ENCODE results near the gene STRN4. TPM values are rescaled to one million over a fixed set of nuclear protein-coding genes. Genes with fewer than 3 reads are reported as not detected.
"Not testable (repeated sequence)": the region's sequence is repeated elsewhere in the genome, so short reads cannot be mapped to it uniquely, and the experiment has no call there.

Gene STRN4, protein sequence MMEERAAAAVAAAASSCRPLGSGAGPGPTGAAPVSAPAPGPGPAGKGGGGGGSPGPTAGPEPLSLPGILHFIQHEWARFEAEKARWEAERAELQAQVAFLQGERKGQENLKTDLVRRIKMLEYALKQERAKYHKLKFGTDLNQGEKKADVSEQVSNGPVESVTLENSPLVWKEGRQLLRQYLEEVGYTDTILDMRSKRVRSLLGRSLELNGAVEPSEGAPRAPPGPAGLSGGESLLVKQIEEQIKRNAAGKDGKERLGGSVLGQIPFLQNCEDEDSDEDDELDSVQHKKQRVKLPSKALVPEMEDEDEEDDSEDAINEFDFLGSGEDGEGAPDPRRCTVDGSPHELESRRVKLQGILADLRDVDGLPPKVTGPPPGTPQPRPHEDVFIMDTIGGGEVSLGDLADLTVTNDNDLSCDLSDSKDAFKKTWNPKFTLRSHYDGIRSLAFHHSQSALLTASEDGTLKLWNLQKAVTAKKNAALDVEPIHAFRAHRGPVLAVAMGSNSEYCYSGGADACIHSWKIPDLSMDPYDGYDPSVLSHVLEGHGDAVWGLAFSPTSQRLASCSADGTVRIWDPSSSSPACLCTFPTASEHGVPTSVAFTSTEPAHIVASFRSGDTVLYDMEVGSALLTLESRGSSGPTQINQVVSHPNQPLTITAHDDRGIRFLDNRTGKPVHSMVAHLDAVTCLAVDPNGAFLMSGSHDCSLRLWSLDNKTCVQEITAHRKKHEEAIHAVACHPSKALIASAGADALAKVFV
- total RNA-seq (2014; rRNA removed; shearing (Covaris generic)): 67.1 and 106 TPM in 2 replicates

DNA sequence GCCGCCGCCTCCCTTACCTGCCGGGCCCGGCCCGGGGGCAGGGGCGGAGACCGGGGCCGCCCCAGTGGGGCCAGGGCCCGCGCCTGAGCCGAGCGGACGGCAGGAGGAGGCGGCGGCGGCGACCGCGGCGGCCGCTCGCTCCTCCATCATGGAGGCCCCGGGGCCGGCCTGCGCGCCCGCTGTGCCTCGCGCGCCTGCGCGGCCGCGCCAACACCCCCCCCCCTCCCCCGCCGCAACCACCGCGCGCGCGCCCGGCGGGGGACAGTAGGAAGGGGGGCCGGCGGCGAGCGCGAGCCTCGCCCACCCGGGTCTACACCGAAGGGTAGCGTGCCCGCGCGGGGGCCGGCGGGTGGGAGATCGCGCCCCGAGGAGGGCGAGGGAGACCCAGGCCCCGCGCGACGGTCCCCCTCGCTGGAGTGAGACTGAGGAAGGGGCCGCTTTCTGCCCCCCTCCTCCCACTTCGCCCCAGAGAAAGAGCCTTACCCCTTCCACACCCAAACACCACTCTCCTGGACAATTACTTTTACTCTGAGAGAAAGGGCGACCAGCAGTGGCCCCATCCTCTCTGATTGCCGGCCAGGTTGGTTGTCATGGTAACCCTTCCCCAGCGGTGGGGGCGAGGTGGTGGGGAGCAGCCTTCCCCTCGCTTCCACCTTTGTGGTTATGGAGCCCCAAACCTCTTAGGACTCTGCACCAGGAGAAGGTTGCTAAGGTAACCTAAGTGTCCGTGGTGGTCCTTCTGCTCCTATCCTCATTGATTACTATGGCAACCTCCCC is at the start of gene STRN4:
Gene STRN4 (minus strand): TSS at position 170 of the 777 bp plus-strand sequence. CDS start 20 bp downstream, at position 150.
- DNase-seq (ENCODE audit: low read depth): peak; percentile 72

DNA sequence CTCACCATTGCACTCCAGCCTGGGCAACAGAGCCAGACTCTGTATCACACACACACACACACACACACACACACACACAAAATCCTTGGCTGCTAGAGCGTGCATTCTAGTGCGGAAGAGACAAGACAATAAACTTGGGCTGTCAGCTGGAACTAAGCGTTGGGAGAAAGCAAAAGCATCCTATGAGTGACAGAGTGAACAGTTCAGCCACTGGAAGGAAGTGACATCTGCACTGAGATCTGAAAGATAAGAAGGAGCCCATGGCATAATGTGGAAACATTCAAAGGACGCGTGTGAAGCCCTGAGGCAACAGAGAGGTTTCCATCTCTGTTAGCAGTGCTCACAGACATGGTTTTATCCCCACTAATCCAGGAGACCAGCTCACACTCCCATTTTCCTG is 45.7 kb upstream of the STRN4 start:
- DNase-seq (ENCODE audit: low read depth): no peak

DNA sequence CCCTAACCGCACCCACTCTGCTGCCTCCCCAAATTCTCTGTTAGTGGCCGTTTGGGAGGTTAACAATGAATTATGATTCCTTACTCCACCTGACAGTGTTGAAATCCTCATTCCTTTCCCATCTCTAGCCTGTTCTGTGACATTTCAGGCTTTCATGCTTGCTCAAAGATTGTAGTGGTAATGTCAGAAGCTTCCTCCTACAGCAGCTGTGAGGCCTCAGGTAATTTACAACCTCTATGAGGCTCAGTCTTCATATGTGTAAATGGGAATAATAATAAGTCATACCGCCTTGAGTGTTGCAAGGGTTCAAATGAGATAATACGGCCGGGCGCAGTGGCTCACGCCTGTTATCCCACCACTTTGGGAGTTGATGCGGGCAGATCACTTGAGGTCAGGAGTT is 43.1 kb upstream of the STRN4 start:
- DNase-seq (ENCODE audit: low read depth): no peak

DNA sequence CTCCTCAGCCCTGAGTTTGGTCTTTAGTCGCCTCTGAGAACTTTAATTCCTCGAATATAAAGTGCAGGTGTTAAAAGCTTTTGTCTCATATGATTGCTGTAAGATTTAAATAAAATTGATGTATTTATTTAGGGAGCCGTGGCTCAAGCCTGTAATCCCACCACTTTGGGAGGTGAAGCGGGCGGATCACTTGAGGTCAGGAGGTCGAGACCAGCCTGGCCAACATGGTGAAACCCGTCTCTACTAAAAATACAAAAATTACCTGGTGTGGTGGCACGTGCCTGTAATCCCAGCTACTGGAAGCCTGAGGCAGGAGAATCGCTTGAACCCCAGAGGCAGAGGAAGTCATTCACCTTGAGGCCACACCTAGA is 42.7 kb upstream of the STRN4 start:
- no peak for DNase-seq (ENCODE audit: low read depth)

DNA sequence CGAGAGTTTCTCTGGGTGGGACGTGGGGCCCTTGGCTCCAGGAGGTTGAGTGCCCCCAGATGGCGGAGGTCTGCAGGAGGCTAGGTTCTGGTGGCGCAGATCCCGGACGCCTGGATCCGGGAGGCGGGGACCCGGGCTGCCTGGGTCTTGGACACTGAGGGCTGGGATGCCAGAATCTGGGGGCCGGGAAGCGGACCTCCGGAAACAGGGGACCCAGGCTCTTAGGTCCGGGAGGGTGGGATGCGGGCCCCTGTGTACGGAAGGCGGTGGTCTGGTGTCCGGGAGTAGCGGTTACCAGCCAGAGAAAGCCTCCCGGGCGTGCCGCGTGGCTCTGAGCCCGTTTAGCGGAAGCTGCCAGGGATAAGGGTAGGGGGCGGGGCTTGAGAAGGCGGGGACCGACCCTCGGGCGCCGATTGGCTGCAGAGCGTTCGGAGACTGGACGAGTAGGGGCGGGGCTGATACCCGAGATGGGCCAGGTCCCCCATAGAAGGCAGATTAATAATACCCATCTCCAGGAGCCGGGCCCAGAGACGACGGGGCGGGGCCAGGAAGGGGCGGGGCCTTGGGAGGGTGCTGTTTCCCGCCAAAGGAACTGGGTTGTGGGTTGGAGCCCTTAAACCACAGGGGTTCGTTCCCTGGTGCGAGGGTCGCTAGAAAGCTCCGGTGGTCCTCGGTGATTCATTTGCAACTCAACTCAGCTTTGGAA is 42.2 kb upstream of the STRN4 start, which contains the start of gene SLC1A5:
Gene SLC1A5 (minus strand): TSS at position 333 of the 706 bp plus-strand sequence. CDS start 629 bp downstream, outside the sequence.
- DNase-seq (ENCODE audit: low read depth): peak; percentile 99

DNA sequence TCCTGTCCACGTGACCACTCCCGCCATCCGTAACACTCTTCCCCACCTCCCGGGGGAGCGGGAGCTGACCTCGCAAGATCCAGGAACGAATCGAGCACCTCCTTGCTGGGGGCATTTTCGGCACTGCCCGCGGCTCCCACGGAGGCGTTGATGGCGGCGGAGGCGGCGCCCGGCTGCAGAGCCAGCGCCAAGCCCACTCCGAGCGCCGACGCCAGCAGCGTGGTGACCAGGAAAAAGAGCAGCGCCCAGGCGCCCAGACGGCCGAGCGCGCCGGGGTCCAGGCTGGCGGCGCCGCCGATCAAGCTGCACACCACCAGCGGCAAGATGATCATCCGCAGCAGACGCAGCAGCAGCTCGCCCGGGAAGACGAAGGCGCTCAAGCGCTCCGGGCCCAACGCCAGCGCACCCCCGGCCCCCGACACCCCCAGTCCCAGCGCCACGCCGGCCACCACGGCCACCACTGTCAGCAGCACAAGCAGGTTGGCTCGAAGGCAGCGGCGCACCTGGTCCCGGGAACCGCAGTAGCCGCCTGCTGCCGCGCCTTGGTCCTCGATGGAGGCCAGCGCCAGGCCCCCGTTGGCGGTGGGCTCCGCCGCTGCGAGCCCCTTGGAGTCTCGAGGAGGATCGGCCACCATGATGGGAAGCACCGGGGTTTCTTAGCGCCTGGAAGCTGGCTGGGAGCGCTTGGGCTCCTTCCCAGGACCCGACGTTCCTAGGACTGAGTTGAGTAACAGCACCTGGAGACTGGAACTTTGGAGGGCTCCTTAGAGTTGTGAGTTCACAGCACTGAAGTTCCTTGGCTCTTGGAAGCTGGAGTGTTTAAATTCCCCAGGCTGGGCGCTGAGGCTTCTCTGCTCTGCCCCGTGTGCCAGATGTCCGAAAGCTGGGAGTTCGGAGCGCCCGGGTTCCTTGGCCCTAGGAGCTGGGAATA is 41.3 kb upstream of the STRN4 start:
- peak; percentile 85 for DNase-seq (ENCODE audit: low read depth)

DNA sequence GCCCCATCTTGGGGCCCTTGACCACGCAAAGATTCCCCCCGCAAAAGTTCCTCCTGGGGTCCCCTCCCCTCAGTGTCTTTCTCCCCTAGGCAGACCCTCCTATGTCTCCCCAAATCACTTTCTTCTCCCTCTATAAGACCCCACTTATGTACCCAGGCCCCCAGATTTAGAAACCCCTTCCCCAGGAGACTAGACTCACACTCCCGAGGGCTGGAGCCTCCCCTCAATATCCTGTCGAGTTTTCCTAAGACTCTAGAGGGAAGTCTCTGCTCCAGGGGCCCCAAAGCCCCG is 40.7 kb upstream of the STRN4 start:
- DNase-seq (ENCODE audit: low read depth): no peak

DNA sequence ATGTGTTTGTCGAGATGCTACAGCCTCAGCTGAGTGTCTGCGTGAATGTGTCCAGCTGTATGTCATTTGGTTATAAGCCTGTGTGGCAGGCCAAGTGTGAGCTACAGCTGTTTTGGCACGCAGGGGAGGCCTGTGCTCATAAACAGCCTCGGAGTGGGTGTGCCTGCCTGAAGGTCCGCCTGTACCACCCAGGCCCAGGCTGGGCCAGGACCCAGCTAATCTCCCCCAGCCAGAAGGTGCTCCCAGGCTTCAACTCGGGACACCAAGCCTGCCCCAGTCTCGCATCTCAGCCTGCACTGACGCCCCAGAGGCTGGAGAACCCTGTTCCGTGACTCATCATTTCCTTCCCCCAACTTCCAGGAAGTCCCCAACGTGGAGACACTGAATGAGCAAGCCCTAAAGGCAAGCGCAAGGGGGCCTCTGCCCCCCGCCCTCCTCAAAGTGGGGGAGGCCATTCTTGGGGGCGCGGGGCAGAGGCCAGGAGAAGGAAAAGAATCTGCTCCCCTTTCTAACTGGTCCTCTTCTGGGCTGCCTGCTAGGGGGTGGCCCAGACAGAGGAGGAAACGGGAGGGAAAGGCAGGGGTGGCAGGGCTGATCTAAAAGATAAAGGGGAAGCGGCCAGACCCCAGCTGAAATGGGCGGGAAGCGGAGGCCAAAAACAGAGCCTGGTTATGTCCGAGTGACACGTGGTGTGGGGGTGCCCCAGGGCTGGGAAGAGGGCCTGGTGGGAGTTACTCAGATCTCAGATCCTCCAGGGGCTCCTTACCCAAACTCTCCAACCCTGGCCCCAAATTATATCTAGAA is 40.2 kb upstream of the STRN4 start:
- peak; percentile 89 for DNase-seq (ENCODE audit: low read depth)

DNA sequence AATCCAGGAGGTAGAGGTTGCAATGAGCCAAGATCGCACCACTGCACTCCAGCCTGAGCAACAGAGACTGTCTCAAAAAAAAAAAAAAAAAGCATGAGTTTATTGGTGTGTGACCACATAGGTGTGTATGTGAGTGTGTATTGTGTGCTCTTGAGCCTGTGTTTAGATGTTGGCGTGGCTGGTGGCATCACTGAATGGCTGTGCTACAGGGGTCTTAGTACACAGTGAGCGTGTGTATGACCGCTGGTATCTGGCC is 39.7 kb upstream of the STRN4 start:
- DNase-seq (ENCODE audit: low read depth): no peak

DNA sequence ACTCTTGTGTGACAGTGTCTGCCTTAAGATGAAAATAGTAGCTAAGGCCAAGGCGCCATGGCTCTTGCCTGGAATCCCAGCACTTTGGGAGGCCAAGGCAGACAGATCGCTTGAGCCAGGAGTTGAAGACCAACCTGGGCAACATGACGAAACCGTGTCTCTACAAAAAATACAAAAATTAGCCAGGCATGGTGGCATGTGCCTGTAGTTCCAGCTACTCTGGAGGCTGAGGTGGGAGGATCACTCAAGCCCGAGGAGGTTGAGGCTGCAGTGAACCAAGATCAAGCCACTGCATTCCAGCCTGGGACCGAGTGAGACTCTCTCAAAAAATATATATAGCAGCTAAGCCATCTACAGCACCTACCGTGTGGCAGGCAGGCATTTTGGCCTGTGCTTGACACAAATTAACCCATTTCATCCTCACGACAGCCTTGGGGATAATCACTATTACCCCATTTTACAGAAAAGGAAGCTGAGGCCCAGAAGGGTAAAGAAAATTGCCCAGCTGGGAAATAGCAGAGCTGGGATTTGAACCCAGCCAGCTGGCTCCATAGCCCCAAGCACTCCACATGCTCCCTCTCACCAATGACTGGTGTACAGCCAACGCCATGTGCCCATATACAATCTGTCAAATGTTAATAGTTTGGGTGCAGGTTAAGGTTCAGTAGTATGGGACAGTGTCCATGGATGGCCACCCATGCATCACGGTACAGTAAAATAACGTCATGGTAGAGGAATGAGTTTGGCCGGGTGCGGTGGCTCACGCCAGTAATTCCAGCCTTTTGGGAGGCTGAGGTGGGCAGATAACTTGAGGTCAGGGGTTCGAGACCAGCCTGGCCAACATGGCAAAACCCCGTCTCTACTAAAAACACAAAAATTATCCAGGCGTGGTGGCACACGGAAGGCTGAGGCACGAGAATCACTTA is 39.1 kb upstream of the STRN4 start:
- peak; percentile 23 for DNase-seq (ENCODE audit: low read depth)

DNA sequence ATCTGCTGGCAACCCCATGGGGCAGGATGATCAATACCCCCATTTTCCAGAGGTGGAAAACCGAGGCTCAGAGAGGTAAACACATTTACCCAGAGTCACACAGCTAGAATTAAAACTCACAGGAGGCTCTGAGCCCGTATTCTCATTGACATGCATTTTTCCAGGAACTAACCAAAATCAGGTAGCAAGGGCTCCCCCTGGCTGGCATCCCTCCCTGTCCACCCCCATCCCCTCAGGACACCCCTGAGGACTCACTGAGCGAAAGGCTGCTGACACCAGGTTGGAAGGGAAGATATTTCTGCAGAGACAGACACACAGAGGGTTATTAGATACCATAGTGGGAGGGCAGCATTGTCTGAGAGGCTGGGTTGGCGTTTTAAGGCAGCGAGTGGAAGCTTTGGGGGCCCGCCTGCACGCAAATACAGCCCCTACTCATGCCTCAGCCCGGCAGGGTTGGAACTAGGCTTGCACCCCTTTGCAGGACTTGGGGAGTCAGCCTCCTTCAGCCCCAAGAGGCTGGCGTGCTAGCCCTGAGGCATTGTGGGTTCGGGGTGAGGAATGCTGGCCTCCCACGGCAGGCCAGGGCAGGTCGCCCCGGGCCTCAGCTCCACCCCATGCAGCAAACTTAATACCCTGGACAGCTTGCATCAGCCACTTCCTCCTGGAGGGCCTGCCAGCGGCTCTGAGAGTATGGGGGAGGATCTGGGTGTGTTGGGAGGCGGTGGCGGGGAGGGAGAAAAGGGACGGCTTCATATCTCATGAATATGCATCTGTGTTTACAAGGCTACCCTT is 38.2 kb upstream of the STRN4 start:
- DNase-seq (ENCODE audit: low read depth): peak; percentile 90

DNA sequence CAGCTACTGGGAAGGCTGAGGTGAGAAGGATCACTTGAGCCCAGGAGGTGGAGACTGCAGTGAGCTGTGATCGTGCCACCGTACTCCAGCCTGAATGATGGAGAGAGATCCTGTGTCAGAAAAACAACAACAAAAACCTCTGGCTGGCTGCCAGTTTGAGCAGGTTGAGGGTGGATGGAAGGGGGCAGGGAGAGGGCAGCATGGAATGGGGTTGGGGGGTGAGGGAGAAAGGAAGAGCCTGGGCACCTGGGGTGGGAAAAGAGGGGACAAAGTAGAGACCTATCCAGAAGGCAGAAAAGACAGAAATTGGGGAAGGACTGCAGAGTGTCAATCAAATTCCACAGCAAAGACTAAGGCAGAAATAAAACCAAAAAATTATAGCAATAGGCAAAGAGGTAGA is 37.4 kb upstream of the STRN4 start:
- no peak for DNase-seq (ENCODE audit: low read depth)

DNA sequence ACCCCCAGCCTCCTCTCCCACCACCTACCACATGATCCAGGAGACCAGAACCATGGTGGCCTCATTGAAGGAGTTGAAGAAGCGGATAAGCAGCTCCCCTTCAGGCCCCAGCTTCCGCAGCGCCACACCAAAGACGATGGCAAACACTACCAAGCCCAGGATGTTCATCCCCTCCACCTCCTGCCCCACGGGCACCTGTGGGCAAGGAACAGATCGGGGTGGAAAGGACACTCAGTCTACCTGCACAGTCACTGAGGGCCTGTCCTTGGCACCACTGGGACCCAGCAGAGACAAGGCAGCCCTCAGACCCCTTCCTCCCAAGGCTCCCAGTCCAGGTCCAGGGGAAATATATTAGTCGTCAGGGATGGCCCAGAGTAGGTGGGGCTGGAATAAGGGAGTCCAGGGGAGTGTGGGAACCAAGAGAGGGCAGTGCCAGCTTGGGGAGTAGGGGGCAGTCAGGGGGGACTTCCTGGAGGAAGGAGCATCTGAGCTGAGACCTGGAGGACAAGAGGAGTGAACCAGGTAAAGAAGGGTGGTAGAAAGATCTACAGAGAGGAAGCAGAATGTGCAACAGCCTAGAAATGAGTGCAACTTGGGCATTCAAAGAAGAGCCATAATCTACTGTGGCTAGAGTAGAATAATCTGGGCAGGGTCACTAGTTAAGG is 36.2 kb upstream of the STRN4 start:
- DNase-seq (ENCODE audit: low read depth): no peak

DNA sequence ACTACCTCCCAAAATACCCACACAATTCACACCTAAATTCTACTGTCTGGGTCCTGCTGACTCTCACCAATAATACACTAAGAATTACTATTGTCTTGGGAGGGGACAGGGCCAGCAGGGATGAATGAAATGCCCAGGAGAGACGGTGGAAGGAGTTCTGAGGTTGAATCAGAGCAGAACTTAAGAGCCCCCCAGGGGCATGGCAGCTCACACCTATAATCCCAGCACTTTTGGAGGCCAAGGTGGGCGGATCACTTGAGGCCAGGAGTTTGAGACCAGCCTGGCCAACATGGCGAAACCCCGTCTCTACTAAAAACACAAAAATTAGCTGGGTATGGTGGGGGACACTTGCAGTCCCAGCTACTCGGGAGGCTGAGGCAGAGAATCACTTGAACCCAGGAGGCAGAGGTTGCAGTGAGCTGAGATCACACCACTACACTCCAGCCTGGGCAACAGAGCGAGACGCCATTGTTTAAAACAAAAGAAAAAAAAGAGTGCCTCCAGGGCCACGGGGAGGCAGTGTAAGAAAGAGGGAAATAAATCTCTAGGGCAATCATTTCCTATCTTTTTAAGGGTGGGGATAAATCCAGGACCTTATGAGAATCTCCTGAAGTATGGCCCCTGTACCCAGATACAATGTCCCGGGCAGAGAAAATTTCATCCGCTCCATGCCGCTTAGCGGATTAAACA is 31.9 kb upstream of the STRN4 start:
- not testable (repeated sequence) for DNase-seq (ENCODE audit: low read depth)

DNA sequence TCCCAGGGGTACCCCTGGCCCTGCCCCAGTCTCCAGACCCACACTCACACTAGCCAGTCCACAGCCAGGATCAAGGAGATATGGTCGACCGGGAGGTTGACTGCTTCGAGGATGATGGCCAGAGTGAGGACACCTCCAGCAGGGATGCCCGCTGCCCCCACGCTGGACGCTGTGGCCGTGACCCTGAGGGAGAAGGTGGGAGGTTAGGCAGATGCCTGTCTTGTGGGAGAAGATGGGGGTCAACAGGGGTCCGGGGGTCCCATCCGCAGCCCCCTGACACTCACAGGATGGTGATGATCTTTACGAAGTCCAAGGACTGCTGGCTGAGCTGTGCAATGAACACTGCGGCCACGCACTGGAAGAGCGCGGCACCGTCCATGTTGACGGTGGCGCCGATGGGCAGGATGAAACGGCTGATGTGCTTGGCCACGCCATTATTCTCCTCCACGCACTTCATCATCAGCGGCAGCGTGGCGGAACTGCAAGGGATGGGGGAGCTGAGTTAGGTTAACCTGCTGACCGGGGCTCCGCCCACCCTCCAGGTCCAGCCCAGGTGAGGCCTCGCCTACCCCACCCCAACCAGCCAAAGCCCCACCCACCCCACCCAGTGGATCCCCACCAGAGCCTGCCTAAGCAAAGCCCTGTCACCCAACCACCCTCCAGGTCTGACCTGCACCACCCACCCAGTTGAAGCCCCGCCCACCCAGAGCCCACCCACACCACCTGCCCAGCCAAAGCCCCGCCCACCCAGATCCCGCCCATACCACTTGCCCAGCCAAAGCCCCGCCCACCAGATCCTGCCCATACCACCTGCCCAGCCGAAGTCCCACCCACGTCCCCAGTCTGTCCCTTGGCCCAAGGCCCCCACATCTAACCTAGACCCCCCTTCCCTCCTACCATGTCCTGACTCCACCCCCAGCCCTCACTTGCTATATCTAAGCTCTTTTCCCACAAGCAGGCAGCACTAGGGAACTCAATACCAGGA is 31.0 kb upstream of the STRN4 start:
- no peak for DNase-seq (ENCODE audit: low read depth)

Measured in Daoy (cell line).